Measurements from ENCODE around the gene PTGER2.

DNA sequence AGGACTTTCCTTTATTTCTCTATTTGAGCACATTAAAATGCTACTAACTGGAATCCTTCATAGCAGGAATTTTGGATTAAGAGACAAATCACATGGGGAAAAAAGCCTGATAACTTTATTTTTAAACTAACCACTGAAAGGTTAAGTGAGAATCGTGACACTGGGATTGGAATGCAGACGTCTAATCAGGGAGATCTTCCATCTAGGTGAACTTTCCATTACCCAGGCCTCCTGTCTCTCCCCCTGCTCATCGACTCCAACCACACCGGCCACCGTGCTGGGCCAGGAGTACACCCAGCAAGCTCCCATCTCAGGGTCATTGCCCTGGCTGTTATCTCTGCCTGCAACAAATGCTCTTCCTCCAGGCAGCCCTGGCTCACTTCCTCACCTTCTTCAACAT is 19.0 kb downstream of the PTGER2 start:
- TF ChIP-seq, protein P1, sequence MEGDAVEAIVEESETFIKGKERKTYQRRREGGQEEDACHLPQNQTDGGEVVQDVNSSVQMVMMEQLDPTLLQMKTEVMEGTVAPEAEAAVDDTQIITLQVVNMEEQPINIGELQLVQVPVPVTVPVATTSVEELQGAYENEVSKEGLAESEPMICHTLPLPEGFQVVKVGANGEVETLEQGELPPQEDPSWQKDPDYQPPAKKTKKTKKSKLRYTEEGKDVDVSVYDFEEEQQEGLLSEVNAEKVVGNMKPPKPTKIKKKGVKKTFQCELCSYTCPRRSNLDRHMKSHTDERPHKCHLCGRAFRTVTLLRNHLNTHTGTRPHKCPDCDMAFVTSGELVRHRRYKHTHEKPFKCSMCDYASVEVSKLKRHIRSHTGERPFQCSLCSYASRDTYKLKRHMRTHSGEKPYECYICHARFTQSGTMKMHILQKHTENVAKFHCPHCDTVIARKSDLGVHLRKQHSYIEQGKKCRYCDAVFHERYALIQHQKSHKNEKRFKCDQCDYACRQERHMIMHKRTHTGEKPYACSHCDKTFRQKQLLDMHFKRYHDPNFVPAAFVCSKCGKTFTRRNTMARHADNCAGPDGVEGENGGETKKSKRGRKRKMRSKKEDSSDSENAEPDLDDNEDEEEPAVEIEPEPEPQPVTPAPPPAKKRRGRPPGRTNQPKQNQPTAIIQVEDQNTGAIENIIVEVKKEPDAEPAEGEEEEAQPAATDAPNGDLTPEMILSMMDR (IDR thresholded peaks at IDR 0.05; ENCODE audit: control extremely low read depth in 1 of 3, insufficient read depth in 1 of 3, low read depth in 1 of 3, low read length in 3 of 3), result no peak
- TF ChIP-seq JUN (IDR thresholded peaks at IDR 0.05; ENCODE audit: low read depth, low read length), result no peak
- no peak for TF ChIP-seq CHD1 (IDR thresholded peaks at IDR 0.05; ENCODE audit: low read depth, low read length)
- TF ChIP-seq EZH2 (IDR thresholded peaks at IDR 0.05; ENCODE audit: low read depth, low read length, severe bottlenecking), result no peak
- no peak for TF ChIP-seq SIRT6 (IDR thresholded peaks at IDR 0.05; ENCODE audit: low read length)
- TF ChIP-seq EP300 (IDR thresholded peaks at IDR 0.05; ENCODE audit: borderline replicate concordance in 1 of 2, low read depth in 2 of 2, low read length in 2 of 2), result no peak
- no peak for TF ChIP-seq CHD2 (IDR thresholded peaks at IDR 0.05; ENCODE audit: low read length)
- TF ChIP-seq POLR2AphosphoS5 (IDR thresholded peaks at IDR 0.05; ENCODE audit: low read depth, low read length), result no peak
